Measurements from ENCODE around the gene GHRH. TPM values are rescaled to one million over a fixed set of nuclear protein-coding genes. Genes with fewer than 3 reads are reported as not detected.
A peak's percentile ranks its signal among the peaks of the same experiment; 100 is the strongest.

The GHRH gene
- total RNA-seq, 1 donor from 2014 or later, result not detected

DNA sequence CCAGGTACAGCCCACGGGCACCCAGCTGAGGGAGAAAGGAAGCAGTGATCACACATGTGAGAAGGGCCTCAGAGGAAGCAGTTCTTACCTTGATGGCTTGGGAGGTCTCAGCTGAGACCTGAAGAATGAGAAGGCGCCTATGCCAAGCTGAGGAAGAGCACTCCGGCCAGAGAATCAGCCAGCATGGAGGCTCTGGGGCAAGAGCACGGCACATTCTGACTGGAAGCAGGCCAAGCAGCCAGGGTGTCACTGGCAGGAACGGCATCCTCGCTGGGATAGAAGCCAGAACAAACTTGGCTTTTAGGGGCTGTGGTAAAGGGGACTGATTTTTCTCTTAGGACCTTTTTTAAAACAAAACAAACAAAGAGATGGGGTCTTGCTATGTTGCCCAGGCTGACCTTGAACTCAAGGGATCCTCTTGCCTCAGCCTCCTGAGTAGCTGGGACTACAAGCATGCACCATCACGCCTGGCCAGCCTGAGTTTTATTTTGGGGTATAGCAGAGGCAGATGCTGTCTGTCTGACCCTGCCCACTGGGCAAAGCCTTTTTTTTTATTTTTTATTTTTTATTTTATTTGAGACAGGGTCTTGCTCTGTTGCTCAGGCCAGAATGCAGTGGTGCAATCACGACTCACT is 17.6 kb downstream of the GHRH start:
- peak; percentile 37 for DNase-seq (ENCODE audit: low spot score)
- Mint-ChIP-seq H3K27me3 (ENCODE audit: low read depth) (no peaks in the 10 kb centered on the region), H3K36me3 (ENCODE audit: low read depth) (peaks cover 23% of the 10 kb centered on the region), H3K9me3 (ENCODE audit: low read depth) (no peaks in the 10 kb centered on the region), H3K27ac (ENCODE audit: unreplicated experiment) (peak overlapping the region; percentile 69), H3K4me1 (ENCODE audit: low read depth) (peaks cover 12% of the 10 kb centered on the region), H3K4me3 (ENCODE audit: unreplicated experiment) (no peak overlapping the region)
- TF ChIP-seq, protein P1, sequence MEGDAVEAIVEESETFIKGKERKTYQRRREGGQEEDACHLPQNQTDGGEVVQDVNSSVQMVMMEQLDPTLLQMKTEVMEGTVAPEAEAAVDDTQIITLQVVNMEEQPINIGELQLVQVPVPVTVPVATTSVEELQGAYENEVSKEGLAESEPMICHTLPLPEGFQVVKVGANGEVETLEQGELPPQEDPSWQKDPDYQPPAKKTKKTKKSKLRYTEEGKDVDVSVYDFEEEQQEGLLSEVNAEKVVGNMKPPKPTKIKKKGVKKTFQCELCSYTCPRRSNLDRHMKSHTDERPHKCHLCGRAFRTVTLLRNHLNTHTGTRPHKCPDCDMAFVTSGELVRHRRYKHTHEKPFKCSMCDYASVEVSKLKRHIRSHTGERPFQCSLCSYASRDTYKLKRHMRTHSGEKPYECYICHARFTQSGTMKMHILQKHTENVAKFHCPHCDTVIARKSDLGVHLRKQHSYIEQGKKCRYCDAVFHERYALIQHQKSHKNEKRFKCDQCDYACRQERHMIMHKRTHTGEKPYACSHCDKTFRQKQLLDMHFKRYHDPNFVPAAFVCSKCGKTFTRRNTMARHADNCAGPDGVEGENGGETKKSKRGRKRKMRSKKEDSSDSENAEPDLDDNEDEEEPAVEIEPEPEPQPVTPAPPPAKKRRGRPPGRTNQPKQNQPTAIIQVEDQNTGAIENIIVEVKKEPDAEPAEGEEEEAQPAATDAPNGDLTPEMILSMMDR (IDR thresholded peaks at IDR 0.05), result no peak

DNA sequence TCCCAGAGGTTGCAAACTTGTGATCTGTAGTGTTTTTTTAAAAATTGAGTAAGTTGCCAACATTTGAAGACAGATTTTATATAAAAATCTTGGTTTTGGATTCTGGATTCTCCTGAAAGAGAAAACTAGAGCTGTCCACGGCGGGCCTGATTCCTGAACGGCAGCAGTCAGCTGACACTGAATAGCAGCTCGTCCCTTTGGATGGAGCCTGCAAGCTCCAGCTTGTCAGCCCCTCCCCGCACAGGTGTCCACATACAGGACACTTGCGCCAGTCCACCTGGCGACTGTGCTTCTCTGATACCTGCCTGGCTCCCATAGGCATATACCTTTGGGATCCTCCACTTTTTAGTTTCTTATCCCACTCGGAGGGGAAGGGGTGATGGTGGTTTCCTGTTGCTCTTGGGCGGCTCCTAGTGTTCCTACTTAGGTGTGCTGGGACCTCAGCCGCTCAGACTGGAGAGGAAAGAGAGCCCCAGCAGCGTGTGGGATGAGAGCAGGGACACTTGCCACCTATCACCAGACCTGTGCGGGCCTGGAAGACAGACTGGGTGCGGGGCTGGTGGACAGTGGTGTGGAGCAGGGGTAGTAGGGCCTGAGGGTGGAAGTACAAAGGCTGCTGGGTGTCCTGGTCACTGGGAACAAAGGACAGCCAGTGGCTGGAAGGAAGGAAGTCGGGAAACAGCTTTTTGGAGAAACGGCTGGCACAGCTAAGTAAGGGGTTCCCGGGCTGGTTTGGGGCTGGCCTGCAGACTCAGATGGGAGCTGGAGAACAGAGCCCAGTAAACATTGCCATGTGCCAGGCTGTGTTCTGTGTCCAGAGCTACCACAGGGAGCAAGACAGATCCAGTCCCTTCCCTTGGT is 18.3 kb downstream of the GHRH start:
- Mint-ChIP-seq H3K27me3 (ENCODE audit: low read depth) (no peaks in the 10 kb centered on the region), H3K27ac (ENCODE audit: unreplicated experiment) (peak overlapping the region; percentile 69), H3K4me1 (ENCODE audit: low read depth) (peaks cover 19% of the 10 kb centered on the region), H3K36me3 (ENCODE audit: low read depth) (peaks cover 23% of the 10 kb centered on the region), H3K9me3 (ENCODE audit: low read depth) (no peaks in the 10 kb centered on the region), H3K4me3 (ENCODE audit: unreplicated experiment) (no peak overlapping the region)
- TF ChIP-seq, protein P1 (IDR thresholded peaks at IDR 0.05), result peak; percentile 20
- peak; percentile 60 for DNase-seq (ENCODE audit: low spot score)

DNA sequence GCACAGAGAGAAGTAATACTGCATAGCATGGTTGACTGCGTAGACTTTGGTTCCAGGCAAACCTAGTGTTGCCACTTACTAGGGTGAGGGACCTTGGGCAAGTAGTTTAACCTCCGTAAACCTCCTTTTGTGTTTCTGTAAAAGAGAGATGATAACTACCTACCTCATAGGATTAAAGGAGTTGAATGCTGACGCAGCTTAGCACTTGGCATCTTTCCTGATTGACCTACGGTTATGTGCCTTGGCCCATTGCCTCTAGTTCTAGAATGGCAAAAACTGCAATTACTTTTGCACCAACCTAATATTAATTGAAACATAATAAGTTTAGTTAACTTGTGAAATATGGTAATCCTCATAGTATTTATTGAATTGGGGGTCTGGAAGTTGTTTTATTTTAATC is 19.1 kb downstream of the GHRH start:
- H3K9me3 Mint-ChIP-seq (ENCODE audit: low read depth), result no peaks in the 10 kb centered on the region
- H3K4me3 Mint-ChIP-seq (ENCODE audit: unreplicated experiment), result no peak overlapping the region
- peaks cover 19% of the 10 kb centered on the region for H3K4me1 Mint-ChIP-seq (ENCODE audit: low read depth)
- no peak for DNase-seq (ENCODE audit: low spot score)
- TF ChIP-seq, protein P1 (IDR thresholded peaks at IDR 0.05), result no peak
- H3K27ac Mint-ChIP-seq (ENCODE audit: unreplicated experiment), result no peak overlapping the region
- H3K36me3 Mint-ChIP-seq (ENCODE audit: low read depth), result peaks cover 24% of the 10 kb centered on the region
- H3K27me3 Mint-ChIP-seq (ENCODE audit: low read depth), result no peaks in the 10 kb centered on the region

DNA sequence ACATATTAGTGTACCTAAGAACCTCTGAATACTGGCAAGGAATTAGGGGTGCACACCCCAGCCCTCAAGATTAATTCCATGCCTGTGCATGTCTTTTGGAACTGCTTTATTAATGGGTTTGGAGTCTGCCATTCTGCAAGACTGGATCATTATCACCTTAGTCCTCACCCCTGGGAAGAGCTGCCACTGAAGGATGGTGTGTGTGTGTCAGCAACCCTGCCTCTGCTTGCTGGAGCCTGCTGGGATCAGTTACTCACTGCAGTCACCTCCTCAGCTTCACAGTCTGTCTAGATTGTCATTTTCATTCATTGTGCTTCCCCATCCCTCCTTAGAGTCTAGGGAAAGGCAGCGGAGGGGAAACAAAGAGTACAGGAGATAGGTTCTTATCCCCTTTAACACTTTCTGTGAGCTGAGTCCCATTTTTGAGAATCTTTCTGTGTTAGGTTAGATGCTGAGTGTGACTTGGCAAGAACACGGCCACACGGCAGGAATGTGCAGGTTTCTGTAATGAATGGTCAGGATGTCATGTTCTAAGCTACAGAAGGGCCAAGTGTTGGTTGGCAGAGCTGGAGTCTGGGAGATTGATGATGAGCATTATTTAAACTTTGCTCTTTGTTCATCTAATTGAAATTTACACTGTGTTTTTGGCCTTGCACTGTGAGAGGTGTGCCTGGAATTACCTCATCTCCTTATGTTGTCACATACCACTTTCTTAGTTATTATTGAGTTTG is 21.1 kb downstream of the GHRH start:
- H3K4me3 Mint-ChIP-seq (ENCODE audit: unreplicated experiment), result no peak overlapping the region
- peak; percentile 14 for DNase-seq (ENCODE audit: low spot score)
- H3K9me3 Mint-ChIP-seq (ENCODE audit: low read depth), result no peaks in the 10 kb centered on the region
- H3K27me3 Mint-ChIP-seq (ENCODE audit: low read depth), result no peaks in the 10 kb centered on the region
- H3K36me3 Mint-ChIP-seq (ENCODE audit: low read depth), result peaks cover 37% of the 10 kb centered on the region
- no peak overlapping the region for H3K27ac Mint-ChIP-seq (ENCODE audit: unreplicated experiment)
- H3K4me1 Mint-ChIP-seq (ENCODE audit: low read depth), result peaks cover 19% of the 10 kb centered on the region
- TF ChIP-seq, protein P1 (IDR thresholded peaks at IDR 0.05), result no peak

DNA sequence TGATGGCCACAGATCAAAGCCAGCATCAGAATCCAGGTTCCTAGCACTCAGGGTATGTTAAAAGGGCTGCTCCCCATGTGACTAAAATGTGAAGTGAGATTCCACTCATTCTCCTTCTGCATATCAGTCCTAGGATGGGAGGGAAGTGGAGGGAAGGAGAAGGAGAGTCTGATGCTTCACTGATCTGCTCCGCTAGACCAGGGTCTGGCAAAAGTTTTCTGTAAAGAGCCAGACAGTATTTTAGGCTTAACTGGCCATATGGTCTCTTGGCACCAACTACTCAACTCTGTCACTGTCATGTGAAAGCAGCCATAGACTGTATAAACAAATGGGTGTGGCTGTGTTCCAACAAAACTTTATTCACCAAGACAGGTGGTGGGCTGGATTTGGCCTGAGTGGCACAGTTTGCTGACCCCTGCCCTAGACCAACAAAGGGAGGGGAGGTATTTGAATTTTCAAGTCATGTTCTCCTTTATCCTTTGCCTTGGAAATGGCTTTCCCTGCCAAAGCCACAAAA is 22.6 kb downstream of the GHRH start:
- H3K36me3 Mint-ChIP-seq (ENCODE audit: low read depth), result peaks cover 44% of the 10 kb centered on the region
- H3K9me3 Mint-ChIP-seq (ENCODE audit: low read depth), result no peaks in the 10 kb centered on the region
- no peak overlapping the region for H3K27ac Mint-ChIP-seq (ENCODE audit: unreplicated experiment)
- no peak overlapping the region for H3K4me3 Mint-ChIP-seq (ENCODE audit: unreplicated experiment)
- H3K27me3 Mint-ChIP-seq (ENCODE audit: low read depth), result no peaks in the 10 kb centered on the region
- TF ChIP-seq, protein P1 (IDR thresholded peaks at IDR 0.05), result no peak
- no peak for DNase-seq (ENCODE audit: low spot score)
- peaks cover 18% of the 10 kb centered on the region for H3K4me1 Mint-ChIP-seq (ENCODE audit: low read depth)
